Measurements from ENCODE around the gene ACYP2.
A peak's percentile ranks its signal among the peaks of the same experiment; 100 is the strongest.
"Not testable (repeated sequence)": the region's sequence is repeated elsewhere in the genome, so short reads cannot be mapped to it uniquely, and the experiment has no call there.

The ACYP2 gene

GRCh38 chr2:54103454-54104314 is 11.7 kb upstream of the ACYP2 start:
- DNase-seq (ENCODE audit: low spot score in 2 of 2) (no peak), ATAC-seq (replicated peaks; ENCODE audit: extremely low read depth, poor library complexity, severe bottlenecking) (peak; percentile 84)
- Mint-ChIP-seq H3K4me3 (no peak overlapping the region), H3K36me3 (ENCODE audit: insufficient read depth) (peaks cover 2% of the 10 kb centered on the region), H3K27me3 (no peaks in the 10 kb centered on the region), H3K4me1 (peaks cover 5% of the 10 kb centered on the region), H3K27ac (ENCODE audit: low read depth) (no peak overlapping the region), H3K9me3 (no peaks in the 10 kb centered on the region)

DNA sequence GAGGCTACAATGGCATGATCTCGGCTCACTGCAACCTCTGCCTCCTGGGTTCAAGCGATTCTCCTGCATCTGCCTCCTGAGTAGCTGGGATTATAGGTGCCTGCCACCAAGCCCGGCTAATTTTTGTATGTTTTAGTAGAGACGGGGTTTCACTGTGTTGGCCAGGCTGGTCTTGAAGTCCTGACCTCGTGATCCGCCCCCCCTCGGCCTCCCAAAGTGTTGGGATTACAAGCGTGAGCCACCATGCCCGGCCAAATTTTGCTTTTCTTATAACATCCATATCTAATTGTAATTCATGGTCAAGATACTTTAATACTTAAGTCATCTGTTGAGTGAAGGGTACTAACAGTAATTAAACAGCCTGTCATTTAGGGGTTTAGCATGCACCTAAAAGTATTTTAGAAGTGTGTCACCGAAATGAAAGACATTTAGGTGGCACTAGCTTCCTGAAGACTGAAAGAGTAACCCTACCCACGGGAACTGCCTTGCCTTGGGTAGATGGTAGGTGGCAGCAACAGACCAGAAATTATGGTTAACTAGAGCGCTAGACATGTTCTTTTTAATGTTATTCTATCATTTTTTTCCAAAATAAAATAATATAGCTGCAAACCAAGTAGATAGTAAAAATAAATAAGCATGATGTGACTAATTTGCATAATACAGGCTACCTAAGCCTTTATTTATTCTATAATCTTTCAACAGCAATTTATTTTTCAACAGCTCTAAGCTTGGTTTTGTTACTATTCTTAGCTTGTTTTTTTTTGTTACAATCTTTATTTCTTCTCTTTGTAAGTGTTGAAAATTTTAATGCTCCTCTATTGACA is 8.6 kb upstream of the ACYP2 start:
- DNase-seq (ENCODE audit: low spot score in 2 of 2) (no peak), ATAC-seq (replicated peaks; ENCODE audit: extremely low read depth, poor library complexity, severe bottlenecking) (peak; percentile 42)
- Mint-ChIP-seq H3K36me3 (ENCODE audit: insufficient read depth) (peaks cover 2% of the 10 kb centered on the region), H3K9me3 (no peaks in the 10 kb centered on the region), H3K4me3 (no peak overlapping the region), H3K27ac (ENCODE audit: low read depth) (no peak overlapping the region), H3K27me3 (no peaks in the 10 kb centered on the region), H3K4me1 (peaks cover 5% of the 10 kb centered on the region)

GRCh38 chr2:54107455-54107764 is 8.0 kb upstream of the ACYP2 start:
- Mint-ChIP-seq H3K36me3 (ENCODE audit: insufficient read depth) (peaks cover 2% of the 10 kb centered on the region), H3K27ac (ENCODE audit: low read depth) (no peak overlapping the region), H3K4me1 (peaks cover 5% of the 10 kb centered on the region), H3K9me3 (no peaks in the 10 kb centered on the region), H3K27me3 (no peaks in the 10 kb centered on the region), H3K4me3 (no peak overlapping the region)
- DNase-seq (ENCODE audit: low spot score in 2 of 2) (no peak), ATAC-seq (replicated peaks; ENCODE audit: extremely low read depth, poor library complexity, severe bottlenecking) (no peak)

- ATAC-seq (replicated peaks; ENCODE audit: extremely low read depth, poor library complexity, severe bottlenecking) (no peak), DNase-seq (ENCODE audit: low spot score in 2 of 2) (no peak)
- Mint-ChIP-seq H3K27me3 (no peaks in the 10 kb centered on the region), H3K36me3 (ENCODE audit: insufficient read depth) (no peaks in the 10 kb centered on the region), H3K4me3 (no peak overlapping the region), H3K27ac (ENCODE audit: low read depth) (no peak overlapping the region), H3K9me3 (no peaks in the 10 kb centered on the region), H3K4me1 (peaks cover 5% of the 10 kb centered on the region)
These were observed 7.4 kb upstream of the ACYP2 start for GRCh38 chr2:54107903-54108615.

DNA sequence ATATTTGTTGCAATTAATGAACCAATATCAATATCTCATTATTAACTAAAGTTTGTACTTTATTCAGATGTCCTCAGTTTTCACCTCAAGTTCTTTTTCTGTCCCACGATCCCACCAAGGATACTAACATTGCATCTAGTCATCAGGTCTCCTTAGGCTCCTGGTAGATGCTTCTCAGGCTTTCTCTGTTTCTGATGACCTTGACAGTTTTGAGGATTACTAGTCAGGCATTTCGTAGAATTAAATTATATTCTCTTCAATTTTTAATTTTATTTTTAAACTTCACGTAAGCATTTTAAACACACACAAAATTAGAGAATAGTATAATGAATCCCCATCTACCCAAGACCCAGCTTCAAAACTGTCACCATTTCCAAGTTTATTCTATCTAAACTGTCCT is 5.6 kb upstream of the ACYP2 start:
- Mint-ChIP-seq H3K4me1 (peaks cover 4% of the 10 kb centered on the region), H3K36me3 (ENCODE audit: insufficient read depth) (no peaks in the 10 kb centered on the region), H3K9me3 (no peaks in the 10 kb centered on the region), H3K27ac (ENCODE audit: low read depth) (no peak overlapping the region), H3K27me3 (no peaks in the 10 kb centered on the region), H3K4me3 (no peak overlapping the region)
- DNase-seq (ENCODE audit: low spot score in 2 of 2): no peak
- no peak for ATAC-seq (replicated peaks; ENCODE audit: extremely low read depth, poor library complexity, severe bottlenecking)

DNA sequence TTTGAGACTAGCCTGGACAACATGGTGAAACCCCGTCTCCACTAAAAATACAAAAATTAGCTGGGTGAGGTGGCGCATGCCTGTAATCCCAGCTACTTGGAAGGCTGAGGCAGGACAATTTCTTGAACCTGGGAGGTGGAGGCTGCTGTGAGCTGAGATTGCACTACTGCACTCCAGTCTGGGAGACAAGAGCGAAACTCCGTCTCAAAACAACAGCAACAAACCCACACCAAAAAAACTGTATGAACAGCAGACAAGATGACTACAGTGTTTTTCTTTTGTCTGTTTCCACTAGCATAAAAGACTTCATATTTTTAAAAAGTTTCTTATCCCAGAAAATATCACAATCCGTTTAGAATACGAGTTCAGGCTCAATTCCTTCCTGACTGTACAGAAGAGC is 936 bp upstream of the ACYP2 start:
- Mint-ChIP-seq H3K27ac (ENCODE audit: low read depth) (peak overlapping the region; percentile 98), H3K4me3 (peak overlapping the region; percentile 89), H3K36me3 (ENCODE audit: insufficient read depth) (peaks cover 11% of the 10 kb centered on the region)
- not testable (repeated sequence) for H3K9me3 Mint-ChIP-seq; H3K4me1 Mint-ChIP-seq; DNase-seq (ENCODE audit: low spot score in 2 of 2); H3K27me3 Mint-ChIP-seq; ATAC-seq (replicated peaks; ENCODE audit: extremely low read depth, poor library complexity, severe bottlenecking)

- peak overlapping the region; percentile 98 for H3K27ac Mint-ChIP-seq (ENCODE audit: low read depth)
- no peaks in the 10 kb centered on the region for H3K27me3 Mint-ChIP-seq
These were observed 505 bp upstream of the ACYP2 start for GRCh38 chr2:54114936-54115283.

GRCh38 chr2:54116598-54116997 is 1.2 kb downstream of the ACYP2 start:
- not testable (repeated sequence) for H3K9me3 Mint-ChIP-seq; DNase-seq (ENCODE audit: low spot score in 2 of 2); ATAC-seq (replicated peaks; ENCODE audit: extremely low read depth, poor library complexity, severe bottlenecking); H3K27me3 Mint-ChIP-seq; H3K4me1 Mint-ChIP-seq
- Mint-ChIP-seq H3K4me3 (peak overlapping the region; percentile 89), H3K36me3 (ENCODE audit: insufficient read depth) (peaks cover 11% of the 10 kb centered on the region), H3K27ac (ENCODE audit: low read depth) (peak overlapping the region; percentile 98)

More at GRCh38 chr2:54114936-54115283, 505 bp upstream of the ACYP2 start:
- no peaks in the 10 kb centered on the region for H3K9me3 Mint-ChIP-seq
- H3K4me3 Mint-ChIP-seq: peak overlapping the region; percentile 89
- H3K4me1 Mint-ChIP-seq: peaks cover 8% of the 10 kb centered on the region
- H3K36me3 Mint-ChIP-seq (ENCODE audit: insufficient read depth): peaks cover 11% of the 10 kb centered on the region
- ATAC-seq (replicated peaks; ENCODE audit: extremely low read depth, poor library complexity, severe bottlenecking): no peak
- DNase-seq (ENCODE audit: low spot score in 2 of 2): no peak

- no peak overlapping the region for H3K27ac Mint-ChIP-seq (ENCODE audit: low read depth)
- ATAC-seq (replicated peaks; ENCODE audit: extremely low read depth, poor library complexity, severe bottlenecking): no peak
- peaks cover 3% of the 10 kb centered on the region for H3K36me3 Mint-ChIP-seq (ENCODE audit: insufficient read depth)
These were observed 5.5 kb downstream of the ACYP2 start for GRCh38 chr2:54120950-54121349.

GRCh38 chr2:54122171-54122935 is 6.9 kb downstream of the ACYP2 start:
- no peaks in the 10 kb centered on the region for H3K9me3 Mint-ChIP-seq
- no peaks in the 10 kb centered on the region for H3K27me3 Mint-ChIP-seq
- no peak for ATAC-seq (replicated peaks; ENCODE audit: extremely low read depth, poor library complexity, severe bottlenecking)
- no peak overlapping the region for H3K4me3 Mint-ChIP-seq
- DNase-seq (ENCODE audit: low spot score in 2 of 2): no peak
- no peaks in the 10 kb centered on the region for H3K4me1 Mint-ChIP-seq
- H3K27ac Mint-ChIP-seq (ENCODE audit: low read depth): no peak overlapping the region
- H3K36me3 Mint-ChIP-seq (ENCODE audit: insufficient read depth): peaks cover 1% of the 10 kb centered on the region

More at GRCh38 chr2:54120950-54121349, 5.5 kb downstream of the ACYP2 start:
- no peak for DNase-seq (ENCODE audit: low spot score in 2 of 2)
- Mint-ChIP-seq H3K9me3 (no peaks in the 10 kb centered on the region), H3K27me3 (no peaks in the 10 kb centered on the region), H3K4me1 (no peaks in the 10 kb centered on the region), H3K4me3 (no peak overlapping the region)

- Mint-ChIP-seq H3K4me3 (no peak overlapping the region), H3K27ac (ENCODE audit: low read depth) (no peak overlapping the region), H3K4me1 (no peaks in the 10 kb centered on the region), H3K27me3 (no peaks in the 10 kb centered on the region), H3K36me3 (ENCODE audit: insufficient read depth) (peaks cover 1% of the 10 kb centered on the region), H3K9me3 (no peaks in the 10 kb centered on the region)
- no peak for ATAC-seq (replicated peaks; ENCODE audit: extremely low read depth, poor library complexity, severe bottlenecking)
- DNase-seq (ENCODE audit: low spot score in 2 of 2): no peak
These were observed 7.5 kb downstream of the ACYP2 start for GRCh38 chr2:54122939-54123338.

GRCh38 chr2:54127174-54127573 is 11.8 kb downstream of the ACYP2 start:
- not testable (repeated sequence) for H3K27me3 Mint-ChIP-seq; H3K4me3 Mint-ChIP-seq; H3K36me3 Mint-ChIP-seq (ENCODE audit: insufficient read depth); DNase-seq (ENCODE audit: low spot score in 2 of 2); ATAC-seq (replicated peaks; ENCODE audit: extremely low read depth, poor library complexity, severe bottlenecking); H3K9me3 Mint-ChIP-seq; H3K27ac Mint-ChIP-seq (ENCODE audit: low read depth); H3K4me1 Mint-ChIP-seq
